ENCODE measurements around the gene IGSF21.

DNA sequence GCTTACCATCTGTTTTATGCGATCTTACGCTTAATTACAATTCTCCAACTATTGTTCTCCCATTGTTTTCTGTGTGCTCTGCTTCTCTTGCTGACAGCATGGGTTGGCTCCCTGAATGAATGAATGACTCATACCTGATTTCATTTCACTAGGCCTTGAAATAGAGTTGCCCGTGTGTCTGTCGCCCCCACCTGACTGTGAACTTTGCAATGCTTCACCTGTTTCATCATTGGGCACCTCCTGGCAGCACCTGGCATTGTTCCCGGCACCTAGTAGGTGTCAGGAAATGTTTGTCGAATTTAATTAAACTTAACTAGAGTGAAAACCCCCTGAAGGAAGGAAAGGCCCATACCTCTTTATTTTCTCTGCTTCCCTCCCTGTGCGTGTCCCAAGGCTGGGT lies 252.7 kb downstream of the IGSF21 start:
- TF ChIP-seq, protein P1, sequence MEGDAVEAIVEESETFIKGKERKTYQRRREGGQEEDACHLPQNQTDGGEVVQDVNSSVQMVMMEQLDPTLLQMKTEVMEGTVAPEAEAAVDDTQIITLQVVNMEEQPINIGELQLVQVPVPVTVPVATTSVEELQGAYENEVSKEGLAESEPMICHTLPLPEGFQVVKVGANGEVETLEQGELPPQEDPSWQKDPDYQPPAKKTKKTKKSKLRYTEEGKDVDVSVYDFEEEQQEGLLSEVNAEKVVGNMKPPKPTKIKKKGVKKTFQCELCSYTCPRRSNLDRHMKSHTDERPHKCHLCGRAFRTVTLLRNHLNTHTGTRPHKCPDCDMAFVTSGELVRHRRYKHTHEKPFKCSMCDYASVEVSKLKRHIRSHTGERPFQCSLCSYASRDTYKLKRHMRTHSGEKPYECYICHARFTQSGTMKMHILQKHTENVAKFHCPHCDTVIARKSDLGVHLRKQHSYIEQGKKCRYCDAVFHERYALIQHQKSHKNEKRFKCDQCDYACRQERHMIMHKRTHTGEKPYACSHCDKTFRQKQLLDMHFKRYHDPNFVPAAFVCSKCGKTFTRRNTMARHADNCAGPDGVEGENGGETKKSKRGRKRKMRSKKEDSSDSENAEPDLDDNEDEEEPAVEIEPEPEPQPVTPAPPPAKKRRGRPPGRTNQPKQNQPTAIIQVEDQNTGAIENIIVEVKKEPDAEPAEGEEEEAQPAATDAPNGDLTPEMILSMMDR (conservative IDR thresholded peaks at IDR 0.05), result no peak
- no peak for TF ChIP-seq ZFX (IDR thresholded peaks at IDR 0.05)
